WTC11 (cell line): ENCODE measurements around the gene BBS12. TPM values are rescaled to one million over a fixed set of nuclear protein-coding genes. Genes with fewer than 3 reads are reported as not detected.

ENCODE experiments used
- ATAC-seq: fragments of 200-7000 bp; cut with Tn5 transposase; 2 replicates; pipeline ENCODE4 v1.10.0; 2021; ENCODE audit warnings: mild to moderate bottlenecking, moderate library complexity
- CTCF ChIA-PET: fragments of 300-600 bp; sonication (Branson Sonifier 250); formaldehyde crosslinking; loops from one replicate; lab custom pipeline; 2021; ENCODE audit warnings: antibody characterized with exemption; lab: Charles Lee
- POLR2A ChIA-PET: fragments of 350-600 bp; sonication (Branson Sonifier 250); formaldehyde crosslinking; loops from one replicate; lab custom pipeline; 2021; ENCODE audit warnings: antibody characterized with exemption; lab: Charles Lee
- DNase-seq: peaks from one replicate; pipeline ENCODE4 v3.0.0; 2021; ENCODE audit warnings: low spot score
- H3K27ac Mint-ChIP-seq: 2 replicates; pipeline ENCODE4 v1.8.0; 2021; ENCODE audit warnings: mixed read lengths
- H3K27me3 Mint-ChIP-seq: 2 replicates; pipeline ENCODE4 v1.8.0; 2021; ENCODE audit warnings: low read depth, mild to moderate bottlenecking, moderate library complexity, mixed read lengths
- H3K36me3 Mint-ChIP-seq: 2 replicates; pipeline ENCODE4 v1.8.0; 2021; ENCODE audit warnings: mixed read lengths
- H3K4me1 Mint-ChIP-seq: 2 replicates; pipeline ENCODE4 v1.8.0; 2022; ENCODE audit warnings: mixed read lengths
- H3K4me3 Mint-ChIP-seq: 2 replicates; pipeline ENCODE4 v1.8.0; 2021; ENCODE audit warnings: mild to moderate bottlenecking, moderate library complexity, mixed read lengths
- H3K9me3 Mint-ChIP-seq: 2 replicates; pipeline ENCODE4 v1.8.0; 2021; ENCODE audit warnings: mixed read lengths
- ATF3 ChIP-seq: sonication (generic); formaldehyde crosslinking; conservative IDR thresholded peaks from 2 replicates; pipeline ENCODE4 v1.8.1; 2022; ENCODE audit warnings: mild to moderate bottlenecking, missing genetic modification reagents
- FOXJ3 ChIP-seq: sonication (generic); formaldehyde crosslinking; IDR thresholded peaks from 2 replicates; pipeline ENCODE4 v1.9.0; 2021; ENCODE audit warnings: missing genetic modification reagents, mild to moderate bottlenecking, borderline replicate concordance
- GABPB1 ChIP-seq: sonication (generic); formaldehyde crosslinking; IDR thresholded peaks from 2 replicates; pipeline ENCODE4 v1.8.1; 2023; ENCODE audit warnings: mild to moderate bottlenecking, missing genetic modification reagents
- GTF2I ChIP-seq: fragments of 250-450 bp; sonication (Bioruptor Pico); conservative IDR thresholded peaks from 2 replicates; pipeline ENCODE4 v1.4.0; 2021; ENCODE audit warnings: mild to moderate bottlenecking
- HMGA2 ChIP-seq: fragments of 250-450 bp; sonication (Bioruptor Pico); IDR thresholded peaks from 2 replicates; pipeline ENCODE4 v1.4.0; 2021; ENCODE audit warnings: mild to moderate bottlenecking, moderate library complexity
- HMGXB4 ChIP-seq: sonication (generic); formaldehyde crosslinking; IDR thresholded peaks from 2 replicates; pipeline ENCODE4 v1.8.1; 2023; ENCODE audit warnings: mild to moderate bottlenecking, moderate library complexity, missing genetic modification reagents
- JAZF1 ChIP-seq: fragments of 250-450 bp; sonication (Bioruptor Pico); IDR thresholded peaks from 2 replicates; pipeline ENCODE4 v1.9.0; 2021; ENCODE audit warnings: moderate library complexity, mild to moderate bottlenecking, inconsistent platforms
- PRRX2 ChIP-seq: fragments of 250-450 bp; sonication (Bioruptor Pico); IDR thresholded peaks from 2 replicates; pipeline ENCODE4 v1.8.0; 2021; ENCODE audit warnings: mild to moderate bottlenecking
- STAT6 ChIP-seq: sonication (generic); formaldehyde crosslinking; conservative IDR thresholded peaks from 2 replicates; pipeline ENCODE4 v1.8.1; 2023; ENCODE audit warnings: mild to moderate bottlenecking, low read depth, missing genetic modification reagents, moderate library complexity
- USF1 ChIP-seq: sonication (generic); formaldehyde crosslinking; IDR thresholded peaks from 2 replicates; pipeline ENCODE4 v1.8.0; 2022; ENCODE audit warnings: mild to moderate bottlenecking, missing genetic modification reagents
- ZMAT4 ChIP-seq: fragments of 250-450 bp; sonication (Bioruptor Pico); IDR thresholded peaks from 2 replicates; pipeline ENCODE4 v1.9.0; 2021; ENCODE audit warnings: mild to moderate bottlenecking
- ZNF232 ChIP-seq: sonication (generic); formaldehyde crosslinking; IDR thresholded peaks from 2 replicates; pipeline ENCODE4 v1.8.0; 2022; ENCODE audit warnings: mild to moderate bottlenecking, missing genetic modification reagents
- ZNF263 ChIP-seq: sonication (generic); formaldehyde crosslinking; IDR thresholded peaks from 2 replicates; pipeline ENCODE4 v1.8.1; 2022; ENCODE audit warnings: low read depth, mild to moderate bottlenecking, moderate library complexity, missing genetic modification reagents
- ZNF532 ChIP-seq: fragments of 250-450 bp; sonication (Bioruptor Pico); IDR thresholded peaks from 2 replicates; pipeline ENCODE4 v1.9.0; 2021; ENCODE audit warnings: mild to moderate bottlenecking, borderline replicate concordance
- ZSCAN18 ChIP-seq: fragments of 250-450 bp; sonication (Bioruptor Pico); IDR thresholded peaks from 2 replicates; pipeline ENCODE4 v2.1.2; 2022; ENCODE audit warnings: mild to moderate bottlenecking, moderate library complexity
- total RNA-seq: library from RNA; stranded (reverse); gene quantifications from 3 replicates; pipeline ENCODE4 v1.2.3, GENCODE V29; 2021
- TF ChIP-seq, protein P1 (sequence below): sonication (generic); formaldehyde crosslinking; IDR thresholded peaks from 2 replicates; pipeline ENCODE4 v1.8.1; 2022; ENCODE audit warnings: missing genetic modification reagents, borderline replicate concordance
- TF ChIP-seq, protein P2 (sequence below): sonication (generic); formaldehyde crosslinking; IDR thresholded peaks from 2 replicates; pipeline ENCODE4 v1.8.0; 2022; ENCODE audit warnings: mild to moderate bottlenecking, missing genetic modification reagents

Gene BBS12
- total RNA-seq, 1 experiment from 2014 or later, result 2.7 TPM

DNA sequence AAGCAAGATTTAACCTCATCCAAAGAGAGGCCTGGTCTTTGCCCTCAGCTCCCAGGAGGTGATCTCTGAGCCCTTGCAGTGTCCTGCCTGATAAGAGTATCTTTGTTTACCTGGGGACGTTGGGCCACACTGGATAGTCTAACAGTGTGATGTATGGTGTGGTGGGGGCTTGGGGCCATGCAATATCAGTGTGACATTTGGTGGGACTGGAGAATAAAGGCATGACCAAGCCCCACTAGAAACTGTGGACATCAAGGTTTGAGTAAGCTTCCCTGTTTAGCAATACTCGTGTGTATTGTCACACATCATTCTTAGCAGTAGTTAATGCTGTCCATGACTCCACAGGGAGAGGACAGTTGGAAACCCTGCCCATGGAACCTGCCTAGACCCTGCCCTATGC, 34.4 kb downstream of the BBS12 start:
- no peak overlapping the region for H3K27ac Mint-ChIP-seq
- no peaks in the 10 kb centered on the region for H3K36me3 Mint-ChIP-seq
- H3K4me3 Mint-ChIP-seq, result no peak overlapping the region
- ATAC-seq (no peak), DNase-seq (no peak)
- H3K9me3 Mint-ChIP-seq, result no peaks in the 10 kb centered on the region
- no peaks in the 10 kb centered on the region for H3K27me3 Mint-ChIP-seq
- CTCF ChIA-PET, result interaction anchor here (1.1 to 3.8 kb wide), 3 partner anchors 9 to 164 kb away, joined by 3 to 18 read pairs (median 3); no protein-coding TSS in a partner anchor
- H3K4me1 Mint-ChIP-seq, result peaks cover 47% of the 10 kb centered on the region
- POLR2A ChIA-PET, result no interaction called here
- TF ChIP-seq, protein P1, sequence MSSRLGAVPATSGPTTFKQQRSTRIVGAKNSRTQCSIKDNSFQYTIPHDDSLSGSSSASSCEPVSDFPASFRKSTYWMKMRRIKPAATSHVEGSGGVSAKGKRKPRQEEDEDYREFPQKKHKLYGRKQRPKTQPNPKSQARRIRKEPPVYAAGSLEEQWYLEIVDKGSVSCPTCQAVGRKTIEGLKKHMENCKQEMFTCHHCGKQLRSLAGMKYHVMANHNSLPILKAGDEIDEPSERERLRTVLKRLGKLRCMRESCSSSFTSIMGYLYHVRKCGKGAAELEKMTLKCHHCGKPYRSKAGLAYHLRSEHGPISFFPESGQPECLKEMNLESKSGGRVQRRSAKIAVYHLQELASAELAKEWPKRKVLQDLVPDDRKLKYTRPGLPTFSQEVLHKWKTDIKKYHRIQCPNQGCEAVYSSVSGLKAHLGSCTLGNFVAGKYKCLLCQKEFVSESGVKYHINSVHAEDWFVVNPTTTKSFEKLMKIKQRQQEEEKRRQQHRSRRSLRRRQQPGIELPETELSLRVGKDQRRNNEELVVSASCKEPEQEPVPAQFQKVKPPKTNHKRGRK (CRISPR knock-in tag), result no peak
- TF ChIP-seq GABPB1, result 0 out of 2 replicates have a peak, but pooled peaks have one; percentile 20

- CTCF ChIA-PET, result no interaction called here
- peaks cover 50% of the 10 kb centered on the region for H3K4me1 Mint-ChIP-seq
These were observed 39.2 kb downstream of the BBS12 start for GRCh38 chr4:122771724-122772123.

More at GRCh38 chr4:122771724-122772123, 39.2 kb downstream of the BBS12 start:
- DNase-seq (no peak), ATAC-seq (no peak)
- TF ChIP-seq USF1, result no peak
- no peak for TF ChIP-seq ZNF532 (CRISPR knock-in tag)
- TF ChIP-seq ATF3 (CRISPR knock-in tag), result no peak
- no peak for TF ChIP-seq HMGA2
- TF ChIP-seq ZMAT4 (CRISPR knock-in tag), result no peak
- TF ChIP-seq, protein P2, sequence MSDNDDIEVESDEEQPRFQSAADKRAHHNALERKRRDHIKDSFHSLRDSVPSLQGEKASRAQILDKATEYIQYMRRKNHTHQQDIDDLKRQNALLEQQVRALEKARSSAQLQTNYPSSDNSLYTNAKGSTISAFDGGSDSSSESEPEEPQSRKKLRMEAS (CRISPR knock-in tag), result no peak
- TF ChIP-seq FOXJ3 (CRISPR knock-in tag), result no peak
- no peak for TF ChIP-seq STAT6 (CRISPR knock-in tag)
- no peak for TF ChIP-seq GTF2I (CRISPR knock-in tag)
- no peak for TF ChIP-seq JAZF1
- no peak for TF ChIP-seq ZNF263
- TF ChIP-seq PRRX2 (CRISPR knock-in tag), result no peak
- TF ChIP-seq ZNF232 (CRISPR knock-in tag), result no peak
- TF ChIP-seq HMGXB4 (CRISPR knock-in tag), result no peak
- TF ChIP-seq ZSCAN18, result no peak
- Mint-ChIP-seq H3K36me3 (no peaks in the 10 kb centered on the region), H3K27ac (0 out of 2 replicates have a peak overlapping the region, but pooled peaks have one; percentile 17), H3K9me3 (no peaks in the 10 kb centered on the region), H3K4me3 (no peak overlapping the region), H3K27me3 (no peaks in the 10 kb centered on the region)
- POLR2A ChIA-PET, result no interaction called here
